Fibroblast of the aortic adventitia (primary cell): Measurements from ENCODE around the gene CRACR2B. TPM values are rescaled to one million over a fixed set of nuclear protein-coding genes. Genes with fewer than 3 reads are reported as not detected.

Experiments
- DNase-seq: peaks from one replicate; pipeline ENCODE4 v3.0.0-alpha.2; 2010; ENCODE audit warnings: low read depth
- H3K4me3 ChIP-seq: 2 replicates; pipeline ENCODE4 v1.5.1; 2011; ENCODE audit warnings: low read depth, mild to moderate bottlenecking, control low read depth, low read length, moderate library complexity
- CTCF ChIP-seq: IDR thresholded peaks from 2 replicates; pipeline ENCODE4 v1.5.1; 2011; ENCODE audit warnings: mild to moderate bottlenecking, low read length, control low read depth, inconsistent platforms; ENCODE audit not compliant: insufficient read depth
- total RNA-seq: library from RNA; depleted of rRNA; stranded (reverse); fragments of >200 nt; gene quantifications from 2 replicates; pipeline ENCODE4 v1.2.3, GENCODE V29; 2012; ENCODE audit warnings: low replicate concordance

Gene CRACR2B
- total RNA-seq, 1 donor, result 1.3 TPM

- no peak for TF ChIP-seq CTCF
These were observed 9.7 kb downstream of the CRACR2B start for GRCh38 chr11:837189-837989.

GRCh38 chr11:837990-838307, 10.2 kb downstream of the CRACR2B start:
- no peak overlapping the region for H3K4me3 ChIP-seq
- no peak for TF ChIP-seq CTCF
- no peak for DNase-seq

More at GRCh38 chr11:837189-837989, 9.7 kb downstream of the CRACR2B start:
- no peak for DNase-seq
- no peak overlapping the region for H3K4me3 ChIP-seq

GRCh38 chr11:838441-839279, 10.9 kb downstream of the CRACR2B start:
- DNase-seq, result peak; percentile 39

GRCh38 chr11:839280-839623, 11.5 kb downstream of the CRACR2B start:
- no peak for TF ChIP-seq CTCF
- DNase-seq, result no peak
- H3K4me3 ChIP-seq, result no peak overlapping the region

More at GRCh38 chr11:838441-839279, 10.9 kb downstream of the CRACR2B start:
- no peak overlapping the region for H3K4me3 ChIP-seq
- peak; percentile 31 for TF ChIP-seq CTCF

GRCh38 chr11:839875-840617, 12.3 kb downstream of the CRACR2B start:
- TF ChIP-seq CTCF, result peak; percentile 33
- DNase-seq, result no peak
- peak overlapping the region; percentile 95 for H3K4me3 ChIP-seq

- DNase-seq, result no peak
- peak overlapping the region; percentile 95 for H3K4me3 ChIP-seq
- TF ChIP-seq CTCF, result no peak
These were observed 14.3 kb downstream of the CRACR2B start for GRCh38 chr11:841981-842369.
